Astrocyte (in vitro differentiated cells and primary cell): ENCODE measurements around the gene TNKS1BP1.
A peak's percentile ranks its signal among the peaks of the same experiment; 100 is the strongest.

ENCODE experiments used
- EZH2 ChIP-seq: IDR thresholded peaks from 2 replicates; pipeline ENCODE4 v1.6.1; 2012; ENCODE audit warnings: mild to moderate bottlenecking, low read length, inconsistent platforms; ENCODE audit not compliant: insufficient read depth
- TF ChIP-seq, protein P1 (sequence below): IDR thresholded peaks from 2 replicates; pipeline ENCODE4 v1.5.1; 2011; ENCODE audit warnings: low read depth, mild to moderate bottlenecking, inconsistent platforms, low read length, moderate library complexity; ENCODE audit not compliant: insufficient read depth

DNA sequence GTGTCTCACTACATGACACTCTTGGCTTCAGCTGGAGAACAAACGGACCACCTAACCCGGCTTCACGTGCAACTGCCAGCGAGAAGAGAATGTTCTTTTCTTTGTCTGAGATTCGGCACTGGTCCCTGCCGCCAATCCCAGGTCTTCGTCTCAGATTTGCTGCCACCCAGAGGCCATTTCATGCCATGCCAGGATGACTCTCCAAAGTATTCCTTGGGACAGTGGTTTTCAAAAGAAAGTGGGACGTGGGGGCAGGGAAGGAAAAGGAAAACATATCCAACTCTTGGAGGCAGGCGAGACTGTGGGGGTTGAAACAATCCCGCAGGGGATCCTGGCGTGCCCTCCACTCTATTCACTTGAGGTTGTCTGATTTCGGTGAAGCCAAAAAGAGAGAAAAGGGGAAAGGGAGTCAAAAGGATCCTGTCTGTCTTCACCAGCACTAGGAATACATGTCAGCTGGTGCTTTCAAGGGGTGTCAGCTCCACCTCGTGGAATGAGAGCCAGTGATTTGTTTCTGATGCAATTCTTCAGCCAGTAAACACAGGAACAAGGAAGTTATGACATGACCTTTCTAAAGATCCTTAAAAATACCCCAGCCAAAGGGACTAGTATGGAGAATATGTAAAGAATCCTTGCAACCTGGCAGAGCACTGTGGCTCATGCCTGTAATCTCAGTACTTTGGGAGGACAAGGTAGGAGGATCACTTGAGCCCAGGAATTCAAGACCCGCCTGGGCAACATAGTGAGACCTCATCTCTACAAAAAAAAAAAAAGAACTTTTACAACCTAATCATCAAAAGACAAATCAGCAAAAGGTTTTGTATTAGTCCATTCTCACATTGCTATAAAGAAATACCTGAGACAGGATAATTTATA, 46.7 kb downstream of the TNKS1BP1 start:
- TF ChIP-seq, protein P1, sequence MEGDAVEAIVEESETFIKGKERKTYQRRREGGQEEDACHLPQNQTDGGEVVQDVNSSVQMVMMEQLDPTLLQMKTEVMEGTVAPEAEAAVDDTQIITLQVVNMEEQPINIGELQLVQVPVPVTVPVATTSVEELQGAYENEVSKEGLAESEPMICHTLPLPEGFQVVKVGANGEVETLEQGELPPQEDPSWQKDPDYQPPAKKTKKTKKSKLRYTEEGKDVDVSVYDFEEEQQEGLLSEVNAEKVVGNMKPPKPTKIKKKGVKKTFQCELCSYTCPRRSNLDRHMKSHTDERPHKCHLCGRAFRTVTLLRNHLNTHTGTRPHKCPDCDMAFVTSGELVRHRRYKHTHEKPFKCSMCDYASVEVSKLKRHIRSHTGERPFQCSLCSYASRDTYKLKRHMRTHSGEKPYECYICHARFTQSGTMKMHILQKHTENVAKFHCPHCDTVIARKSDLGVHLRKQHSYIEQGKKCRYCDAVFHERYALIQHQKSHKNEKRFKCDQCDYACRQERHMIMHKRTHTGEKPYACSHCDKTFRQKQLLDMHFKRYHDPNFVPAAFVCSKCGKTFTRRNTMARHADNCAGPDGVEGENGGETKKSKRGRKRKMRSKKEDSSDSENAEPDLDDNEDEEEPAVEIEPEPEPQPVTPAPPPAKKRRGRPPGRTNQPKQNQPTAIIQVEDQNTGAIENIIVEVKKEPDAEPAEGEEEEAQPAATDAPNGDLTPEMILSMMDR, result peak; percentile 93
- no peak for TF ChIP-seq EZH2
